Mononuclear cell (primary cell): ENCODE measurements around the gene KRTAP21-2. TPM values are rescaled to one million over a fixed set of nuclear protein-coding genes. Genes with fewer than 3 reads are reported as not detected.
"Not testable (repeated sequence)": the region's sequence is repeated elsewhere in the genome, so short reads cannot be mapped to it uniquely, and the experiment has no call there.

Experiments
- H3K27me3 ChIP-seq: 2 replicates; pipeline ENCODE4 v1.6.0; 2011; ENCODE audit warnings: low read length, control low read depth; ENCODE audit not compliant: insufficient read depth
- H3K4me1 ChIP-seq: 2 replicates; pipeline ENCODE4 v1.5.1; 2011; ENCODE audit warnings: mild to moderate bottlenecking, low read length, control low read depth; ENCODE audit not compliant: insufficient read depth
- H3K4me3 ChIP-seq: 2 replicates; pipeline ENCODE4 v1.5.1; 2011; ENCODE audit warnings: mild to moderate bottlenecking, low read length, moderate library complexity
- H3K9me3 ChIP-seq: 2 replicates; pipeline ENCODE4 v1.5.1; 2011; ENCODE audit warnings: low read depth, mild to moderate bottlenecking, control low read depth, low read length
- total RNA-seq: library from RNA; depleted of rRNA; stranded (reverse); fragments of >200 nt; gene quantifications from one replicate; pipeline ENCODE4 v1.2.3, GENCODE V29; 2012

KRTAP21-2 gene
- not detected for total RNA-seq

DNA sequence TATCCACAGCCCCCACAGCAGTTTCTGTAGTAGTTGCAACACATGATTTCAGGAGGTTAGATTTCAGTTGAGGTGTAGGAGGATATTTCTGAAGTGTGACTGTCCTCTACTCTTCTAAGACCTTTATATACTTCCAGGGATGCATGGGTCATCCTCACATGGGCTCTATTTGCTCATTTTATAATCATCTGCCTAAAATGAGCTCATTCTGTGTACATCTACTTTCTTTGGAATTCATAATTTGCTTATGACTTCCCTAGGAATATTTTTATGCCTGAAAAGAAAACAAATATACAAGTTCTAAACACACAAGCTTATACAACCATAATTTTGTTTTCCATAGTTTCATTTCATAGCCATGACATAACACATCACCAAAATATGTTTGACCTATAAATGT lies at the start of gene KRTAP21-2:
Gene KRTAP21-2, minus strand, starts transcription at position 101 of the 400 bp plus-strand sequence. Its CDS starts 57 bp downstream, at position 44.
- no peaks in the 10 kb centered on the region for H3K27me3 ChIP-seq
- H3K9me3 ChIP-seq: no peaks in the 10 kb centered on the region
- H3K4me1 ChIP-seq: no peaks in the 10 kb centered on the region
- H3K4me3 ChIP-seq: no peak within 1 kb of the TSS

DNA sequence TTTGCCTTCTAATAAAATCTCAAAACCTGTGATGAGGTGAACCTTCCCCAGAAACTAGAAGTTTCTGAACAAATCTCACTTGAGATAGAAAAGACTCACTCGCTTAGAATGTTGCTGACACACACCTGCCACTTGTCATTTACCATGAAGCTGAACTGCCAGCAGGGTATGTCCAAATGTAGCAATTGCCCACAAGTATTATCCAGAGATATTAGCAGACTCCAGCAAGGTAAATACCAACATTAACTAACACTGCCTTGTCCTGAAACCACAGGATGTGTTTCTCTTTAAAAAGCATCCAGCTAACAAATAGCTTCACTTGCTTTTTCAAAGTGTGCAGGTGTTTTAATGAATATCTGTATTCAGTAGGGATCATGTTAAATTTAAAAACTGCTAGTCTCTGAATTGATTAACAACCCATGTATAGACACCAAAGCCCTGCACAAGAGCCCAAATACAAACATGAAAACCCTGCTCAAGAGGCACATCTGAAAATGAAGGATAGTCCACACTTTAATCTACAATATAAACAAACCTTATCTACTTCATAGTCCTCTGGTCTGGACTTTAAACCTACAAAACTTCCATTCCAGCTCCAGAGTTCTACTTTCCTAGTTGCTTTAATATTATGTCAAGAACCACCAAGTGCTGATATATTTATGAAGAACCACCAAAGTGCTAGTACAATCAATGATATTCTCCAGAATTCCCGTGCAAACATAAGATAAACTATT lies 46.7 kb upstream of the KRTAP21-2 start:
- no peak overlapping the region for H3K4me3 ChIP-seq
- H3K27me3 ChIP-seq: no peaks in the 10 kb centered on the region
- H3K4me1 ChIP-seq: no peaks in the 10 kb centered on the region
- no peaks in the 10 kb centered on the region for H3K9me3 ChIP-seq

- H3K27me3 ChIP-seq: no peaks in the 10 kb centered on the region
- H3K9me3 ChIP-seq: no peaks in the 10 kb centered on the region
These were observed 32.2 kb upstream of the KRTAP21-2 start for GRCh38 chr21:30779249-30779648.

DNA sequence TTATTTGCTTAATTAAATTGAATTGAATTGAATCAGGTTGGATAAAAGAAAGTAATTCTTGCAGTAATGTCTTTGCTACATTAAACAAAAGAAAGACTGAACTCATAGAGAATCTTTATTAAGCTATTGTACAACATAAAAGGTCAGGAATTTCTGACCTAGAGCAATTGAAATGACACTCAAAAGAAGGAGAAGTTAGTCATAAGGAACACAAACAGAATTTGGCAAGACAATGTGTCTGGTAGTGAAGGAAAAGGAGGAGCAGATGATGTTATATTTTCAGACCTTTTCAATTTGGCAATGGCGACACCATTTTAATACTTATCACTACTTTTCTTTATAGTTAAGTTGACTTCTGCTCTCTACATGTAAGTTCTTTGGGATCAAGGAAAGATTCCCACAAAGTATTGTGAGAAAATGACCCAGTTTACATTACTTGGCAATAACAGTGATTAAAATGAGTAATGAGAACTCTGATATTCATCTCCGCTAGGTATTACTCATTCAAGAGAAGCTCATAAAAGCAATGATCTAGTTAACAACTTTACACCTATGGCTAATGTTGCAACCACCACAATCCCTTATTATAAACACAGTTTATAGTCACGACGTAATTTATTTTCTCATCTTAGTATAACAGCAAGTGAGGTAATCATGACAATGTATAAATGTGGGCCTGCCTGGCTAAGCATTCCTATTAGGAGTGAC lies 22.8 kb upstream of the KRTAP21-2 start:
- Histone ChIP-seq H3K4me3 (no peak overlapping the region), H3K27me3 (no peaks in the 10 kb centered on the region), H3K4me1 (no peaks in the 10 kb centered on the region), H3K9me3 (no peaks in the 10 kb centered on the region)

More at GRCh38 chr21:30779249-30779648, 32.2 kb upstream of the KRTAP21-2 start:
- no peaks in the 10 kb centered on the region for H3K4me1 ChIP-seq
- H3K4me3 ChIP-seq: no peak overlapping the region

- H3K4me1 ChIP-seq: no peaks in the 10 kb centered on the region
- no peak overlapping the region for H3K4me3 ChIP-seq
These were observed 13.7 kb upstream of the KRTAP21-2 start for GRCh38 chr21:30760776-30761175.

GRCh38 chr21:30758306-30758705 lies 11.2 kb upstream of the KRTAP21-2 start:
- H3K4me3 ChIP-seq: no peak overlapping the region
- H3K9me3 ChIP-seq: no peaks in the 10 kb centered on the region
- no peaks in the 10 kb centered on the region for H3K27me3 ChIP-seq
- H3K4me1 ChIP-seq: no peaks in the 10 kb centered on the region

More at GRCh38 chr21:30760776-30761175, 13.7 kb upstream of the KRTAP21-2 start:
- Histone ChIP-seq H3K27me3 (no peaks in the 10 kb centered on the region), H3K9me3 (no peaks in the 10 kb centered on the region)

GRCh38 chr21:30755328-30755727 lies 8.3 kb upstream of the KRTAP21-2 start, which contains the start of gene KRTAP21-1:
Gene KRTAP21-1 (minus strand): TSS chr21:30755428. CDS start chr21:30755378, 50 bp downstream.
- not testable (repeated sequence) for H3K27me3 ChIP-seq, H3K4me3 ChIP-seq, H3K4me1 ChIP-seq, H3K9me3 ChIP-seq

- H3K27me3 ChIP-seq: no peaks in the 10 kb centered on the region
- H3K4me3 ChIP-seq: no peak overlapping the region
- H3K4me1 ChIP-seq: no peaks in the 10 kb centered on the region
These were observed 6.6 kb downstream of the KRTAP21-2 start for GRCh38 chr21:30740462-30740861.

GRCh38 chr21:30733026-30733425 lies 14.0 kb downstream of the KRTAP21-2 start:
- Histone ChIP-seq H3K4me1 (no peaks in the 10 kb centered on the region), H3K9me3 (no peaks in the 10 kb centered on the region), H3K4me3 (no peak overlapping the region), H3K27me3 (no peaks in the 10 kb centered on the region)

More at GRCh38 chr21:30740462-30740861, 6.6 kb downstream of the KRTAP21-2 start:
- H3K9me3 ChIP-seq: no peaks in the 10 kb centered on the region

DNA sequence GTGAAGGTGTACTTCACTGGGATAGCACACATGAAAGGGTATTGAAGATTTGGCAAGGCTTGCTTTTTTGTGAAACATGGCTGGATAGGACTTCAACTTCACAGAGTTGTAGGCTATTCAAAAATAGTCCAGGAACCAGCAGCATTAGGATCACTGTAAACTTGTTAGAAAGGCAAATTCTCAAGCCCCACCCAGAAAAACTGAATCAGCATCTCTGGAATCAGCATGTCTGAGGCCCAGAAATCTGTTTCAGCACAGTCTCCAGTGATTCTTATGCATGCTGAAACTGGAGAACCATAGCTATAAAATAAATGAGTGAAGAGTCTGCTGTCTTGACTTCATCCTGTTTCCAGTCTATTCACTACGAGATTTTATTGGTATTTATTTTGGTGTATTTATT lies 20.3 kb downstream of the KRTAP21-2 start:
- Histone ChIP-seq H3K9me3 (no peaks in the 10 kb centered on the region), H3K4me3 (no peak overlapping the region), H3K4me1 (no peaks in the 10 kb centered on the region), H3K27me3 (no peaks in the 10 kb centered on the region)

GRCh38 chr21:30719401-30719800 lies 27.7 kb downstream of the KRTAP21-2 start:
- no peaks in the 10 kb centered on the region for H3K27me3 ChIP-seq
- H3K4me3 ChIP-seq: no peak overlapping the region
- no peaks in the 10 kb centered on the region for H3K4me1 ChIP-seq
- H3K9me3 ChIP-seq: no peaks in the 10 kb centered on the region

DNA sequence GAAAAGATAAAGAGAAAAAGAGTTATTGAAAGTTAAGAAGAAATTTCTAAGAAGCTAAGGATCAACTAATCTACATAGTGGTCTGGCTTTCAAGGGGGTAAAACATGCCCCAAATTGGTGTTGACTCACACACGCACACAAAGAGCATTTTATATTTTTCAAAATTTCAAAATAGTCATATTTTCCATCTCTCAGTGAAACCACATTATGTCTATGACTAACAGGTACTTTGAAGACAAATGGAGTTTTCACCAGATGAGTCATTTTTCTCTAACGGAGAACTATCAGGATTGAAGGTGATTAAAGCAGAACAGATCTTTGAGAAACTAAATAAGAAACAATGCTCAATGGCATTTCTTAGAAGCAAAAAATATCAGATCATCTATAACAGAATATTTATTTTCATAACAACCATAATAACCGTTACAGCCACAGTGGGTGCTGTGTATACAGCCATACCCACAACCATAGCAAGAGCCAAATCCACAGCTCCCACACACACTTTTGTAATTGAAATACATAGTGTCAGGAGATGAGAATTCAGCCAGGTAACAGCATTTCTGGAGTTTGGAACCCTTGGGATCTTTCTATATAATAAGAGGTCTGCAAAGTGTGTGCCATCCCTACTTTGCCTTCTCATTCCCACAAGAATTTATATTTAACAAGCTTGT lies 28.7 kb downstream of the KRTAP21-2 start, which contains the start of gene KRTAP21-3:
Gene KRTAP21-3, minus strand, starts transcription at position 539 of the 671 bp plus-strand sequence. Its CDS starts 18 bp downstream, at position 521.
- no peaks in the 10 kb centered on the region for H3K9me3 ChIP-seq
- H3K4me1 ChIP-seq: no peaks in the 10 kb centered on the region
- H3K27me3 ChIP-seq: no peaks in the 10 kb centered on the region
- H3K4me3 ChIP-seq: no peak within 1 kb of the TSS

DNA sequence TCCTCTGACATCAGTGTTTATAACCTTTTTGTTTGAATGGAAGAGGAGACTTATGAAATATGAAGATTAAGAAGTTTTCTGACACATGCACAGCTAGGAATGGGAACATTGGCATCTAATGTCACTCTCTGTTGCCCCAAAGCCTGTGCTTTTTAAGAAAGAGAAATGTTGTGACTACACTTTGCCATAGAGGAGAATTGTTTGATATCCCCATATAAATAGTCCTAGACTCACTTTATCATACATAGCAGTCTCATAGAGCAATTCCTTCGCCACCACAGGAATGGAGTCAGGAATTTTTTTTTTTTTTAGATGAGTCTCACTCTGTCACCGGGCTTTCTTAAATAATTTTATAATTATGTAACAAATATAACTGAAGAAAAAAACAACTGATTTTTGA lies 30.0 kb downstream of the KRTAP21-2 start:
- H3K4me1 ChIP-seq: no peaks in the 10 kb centered on the region
- H3K27me3 ChIP-seq: no peaks in the 10 kb centered on the region
- no peaks in the 10 kb centered on the region for H3K9me3 ChIP-seq
- H3K4me3 ChIP-seq: no peak overlapping the region

DNA sequence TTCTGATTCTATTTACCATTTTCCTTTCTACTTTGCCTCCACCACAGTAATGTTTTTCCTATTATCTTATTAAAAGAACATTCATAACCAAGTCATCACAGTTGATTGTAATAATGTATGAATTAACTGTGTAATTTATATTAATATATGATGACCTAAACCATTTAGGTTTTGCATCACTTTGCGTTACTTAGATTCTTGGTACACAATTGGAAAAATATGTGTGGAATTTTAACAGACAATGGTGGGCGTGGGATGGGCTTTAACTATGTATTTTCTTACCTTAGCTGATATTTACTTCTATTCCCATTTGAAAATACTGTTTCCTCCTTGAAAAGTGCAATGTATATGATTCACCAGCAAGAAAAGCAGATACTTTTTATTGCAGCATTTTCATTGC lies 32.1 kb downstream of the KRTAP21-2 start:
- Histone ChIP-seq H3K4me1 (no peaks in the 10 kb centered on the region), H3K4me3 (no peak overlapping the region), H3K27me3 (no peaks in the 10 kb centered on the region)

DNA sequence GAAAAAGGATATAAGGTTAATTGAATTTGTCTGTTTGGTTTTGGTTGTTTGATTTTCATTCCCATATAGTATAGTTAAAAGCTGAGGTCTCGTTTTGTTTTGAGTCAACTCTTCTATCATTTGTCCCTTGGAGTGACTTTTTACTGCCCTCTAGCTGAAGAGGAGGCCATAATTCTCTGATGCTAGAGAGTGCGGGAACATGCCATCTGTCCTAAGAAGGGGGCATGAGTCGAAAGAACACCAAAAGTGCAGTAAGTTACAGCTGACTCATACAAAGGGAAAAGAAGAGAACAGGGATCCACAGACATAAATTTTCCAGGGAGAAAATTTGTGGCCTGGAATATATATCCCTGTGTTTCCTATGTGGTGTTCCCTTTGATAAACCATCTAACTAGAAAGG lies 32.6 kb downstream of the KRTAP21-2 start:
- Histone ChIP-seq H3K9me3 (no peaks in the 10 kb centered on the region), H3K4me3 (no peak overlapping the region), H3K27me3 (no peaks in the 10 kb centered on the region), H3K4me1 (no peaks in the 10 kb centered on the region)

More for the DNA sequence above, 32.1 kb downstream of the KRTAP21-2 start:
- no peaks in the 10 kb centered on the region for H3K9me3 ChIP-seq
